ENCODE data around the gene MYO5B. TPM values are rescaled to one million over a fixed set of nuclear protein-coding genes. Genes with fewer than 3 reads are reported as not detected.

MYO5B gene
- polyA plus RNA-seq, 12 donors = 1.0 to 10.1 (median 1.5) TPM; not detected in 1

- DNase-seq = no peak
Measured at GRCh38 chr18:50154420-50154819, 40.5 kb downstream of the MYO5B start.

GRCh38 chr18:50152900-50153299 lies 42.0 kb downstream of the MYO5B start:
- no peak for DNase-seq

GRCh38 chr18:50151926-50152325 lies 43.0 kb downstream of the MYO5B start:
- no peak for DNase-seq

- DNase-seq = no peak
Measured at GRCh38 chr18:50144540-50144939, 50.4 kb downstream of the MYO5B start.

GRCh38 chr18:50143886-50144285 lies 51.1 kb downstream of the MYO5B start:
- DNase-seq = no peak

GRCh38 chr18:50143294-50143693 lies 51.7 kb downstream of the MYO5B start:
- DNase-seq = no peak

GRCh38 chr18:50142441-50143120 lies 52.4 kb downstream of the MYO5B start:
- no peak for DNase-seq

GRCh38 chr18:50138181-50139064 lies 56.5 kb downstream of the MYO5B start:
- DNase-seq = no peak

- no peak for DNase-seq
Measured at GRCh38 chr18:50135903-50136302, 59.0 kb downstream of the MYO5B start.

- no peak for DNase-seq
Measured at GRCh38 chr18:50133526-50133925, 61.4 kb downstream of the MYO5B start.

GRCh38 chr18:50131591-50131990 lies 63.4 kb downstream of the MYO5B start:
- no peak for DNase-seq

GRCh38 chr18:50128506-50129271 lies 66.3 kb downstream of the MYO5B start:
- no peak for DNase-seq

- DNase-seq = no peak
Measured at GRCh38 chr18:50127516-50128210, 67.3 kb downstream of the MYO5B start.

GRCh38 chr18:50126471-50126870 lies 68.5 kb downstream of the MYO5B start:
- no peak for DNase-seq

GRCh38 chr18:50125456-50125855 lies 69.5 kb downstream of the MYO5B start:
- no peak for DNase-seq

GRCh38 chr18:50119296-50119695 lies 75.7 kb downstream of the MYO5B start:
- no peak for DNase-seq

- DNase-seq = no peak
Measured at GRCh38 chr18:50117863-50118262, 77.1 kb downstream of the MYO5B start.

- no peak for DNase-seq
Measured at GRCh38 chr18:50115095-50115494, 79.9 kb downstream of the MYO5B start.

GRCh38 chr18:50114448-50114847 lies 80.5 kb downstream of the MYO5B start:
- no peak for DNase-seq

- no peak for DNase-seq
Measured at GRCh38 chr18:50113726-50114125, 81.2 kb downstream of the MYO5B start.

- no peak for DNase-seq
Measured at GRCh38 chr18:50111398-50111797, 83.5 kb downstream of the MYO5B start.

- no peak for DNase-seq
Measured at GRCh38 chr18:50107468-50107977, 87.4 kb downstream of the MYO5B start.

Measured in muscle of arm (tissue), 12 donors.